Parathyroid adenoma (tissue), 2 donors: Measurements from ENCODE around the gene HOXA3.

Experiments used
- H2AFZ ChIP-seq: fragments of 300-600 bp; sonication (generic); one replicate; pipeline ENCODE4 v1.7.0; 2017; ENCODE audit warnings: antibody characterized with exemption, mild to moderate bottlenecking
- H3K27ac ChIP-seq: fragments of 300-600 bp; sonication (generic); one replicate; pipeline ENCODE4 v1.7.0; 2017
- H3K27me3 ChIP-seq: fragments of 300-600 bp; sonication (generic); one replicate; pipeline ENCODE4 v1.7.0; 2017; ENCODE audit warnings: low read length; ENCODE audit not compliant: control insufficient read depth, insufficient read depth
- H3K36me3 ChIP-seq: fragments of 300-600 bp; sonication (generic); one replicate; pipeline ENCODE4 v1.7.0; 2017; ENCODE audit warnings: low read length; ENCODE audit not compliant: control insufficient read depth, insufficient read depth
- H3K4me1 ChIP-seq: fragments of 300-600 bp; sonication (generic); one replicate; pipeline ENCODE4 v1.7.0; 2017; ENCODE audit warnings: control low read depth
- H3K4me2 ChIP-seq: fragments of 300-600 bp; sonication (generic); one replicate; pipeline ENCODE4 v1.7.0; 2017; ENCODE audit warnings: low read length
- H3K4me3 ChIP-seq: fragments of 300-600 bp; sonication (generic); one replicate; pipeline ENCODE4 v1.7.0; 2017; ENCODE audit warnings: low read depth, low read length
- H3K79me2 ChIP-seq: fragments of 300-600 bp; sonication (generic); one replicate; pipeline ENCODE4 v1.7.0; 2017; ENCODE audit warnings: control low read depth
- H3K9ac ChIP-seq: fragments of 300-600 bp; sonication (generic); one replicate; pipeline ENCODE4 v1.7.0; 2017; ENCODE audit warnings: mild to moderate bottlenecking
- H3K9me3 ChIP-seq: fragments of 300-600 bp; sonication (generic); one replicate; pipeline ENCODE4 v1.7.0; 2017; ENCODE audit warnings: low read length; ENCODE audit not compliant: control insufficient read depth
- CTCF ChIP-seq: fragments of 300-600 bp; sonication (generic); IDR thresholded peaks from one replicate; pipeline ENCODE4 v1.7.0; 2017; ENCODE audit warnings: antibody characterized with exemption, mild to moderate bottlenecking
- donor health status: primary hyperparathyroidism.

The HOXA3 gene

DNA sequence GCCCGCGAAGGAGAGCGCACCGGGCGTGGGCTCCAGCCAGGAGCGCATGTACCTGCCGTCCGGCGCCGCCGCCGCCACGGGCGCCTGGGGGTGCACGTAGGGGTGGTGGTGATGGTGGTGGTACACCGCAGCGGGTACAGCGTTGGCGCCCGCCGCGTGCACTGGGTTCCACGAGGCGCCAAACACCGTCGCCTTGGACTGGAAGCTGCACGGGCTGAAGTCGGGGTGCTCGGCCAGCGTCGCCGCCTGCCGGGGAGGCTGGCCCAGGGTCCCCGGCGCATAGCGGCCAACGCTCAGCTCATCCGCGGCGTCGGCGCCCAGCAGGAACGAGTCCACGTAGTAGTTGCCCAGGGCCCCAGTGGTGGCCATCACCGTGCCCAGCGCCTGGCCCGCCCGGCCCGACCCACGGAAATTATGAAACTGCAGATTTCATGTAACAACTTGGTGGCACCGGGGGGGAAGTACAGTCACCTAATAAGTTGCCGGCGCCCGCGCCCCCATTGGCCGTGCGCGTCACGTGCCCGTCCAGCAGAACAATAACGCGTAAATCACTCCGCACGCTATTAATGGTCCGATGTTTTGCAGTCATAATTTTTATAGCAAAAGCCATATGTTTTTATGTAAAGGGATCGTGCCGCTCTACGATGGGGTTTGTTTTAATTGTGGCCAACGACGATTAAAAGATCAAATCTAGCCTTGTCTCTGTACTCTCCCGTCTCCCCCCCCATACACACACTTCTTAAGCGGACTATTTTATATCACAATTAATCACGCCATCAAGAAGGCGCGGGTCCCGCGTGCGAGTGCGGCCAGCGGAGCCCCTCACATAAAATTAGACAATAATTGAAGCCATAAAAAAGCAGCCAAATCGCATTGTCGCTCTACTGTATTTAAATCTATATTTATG lies 13.0 kb upstream of the HOXA3 start, which contains the start of gene HOXA9:
HOXA9 (minus strand) TSS at position 449 of the 907 bp plus-strand sequence; CDS start at position 369, 80 bp downstream.
- H3K9me3 ChIP-seq = no peaks in the 10 kb centered on the region
- H3K4me2 ChIP-seq = no peak within 1 kb of the TSS
- peaks cover 44% of the 10 kb centered on the region for H3K27me3 ChIP-seq
- H3K79me2 ChIP-seq = no peaks in the 10 kb centered on the region
- H3K9ac ChIP-seq = no peak within 1 kb of the TSS
- H3K4me3 ChIP-seq = no peak within 1 kb of the TSS
- H3K36me3 ChIP-seq = no peaks in the 10 kb centered on the region
- H2AFZ ChIP-seq = peak within 1 kb of the TSS; percentile 45
- H3K27ac ChIP-seq = no peak within 1 kb of the TSS
- H3K4me1 ChIP-seq = no peaks in the 10 kb centered on the region
- TF ChIP-seq CTCF = no peak

- peak overlapping the region; percentile 45 for H2AFZ ChIP-seq
- no peaks in the 10 kb centered on the region for H3K36me3 ChIP-seq
- no peak overlapping the region for H3K27ac ChIP-seq
- no peaks in the 10 kb centered on the region for H3K79me2 ChIP-seq
- no peak overlapping the region for H3K4me2 ChIP-seq
- no peak overlapping the region for H3K9ac ChIP-seq
- H3K4me3 ChIP-seq = no peak overlapping the region
- peaks cover 47% of the 10 kb centered on the region for H3K27me3 ChIP-seq
- H3K4me1 ChIP-seq = no peaks in the 10 kb centered on the region
- no peak for TF ChIP-seq CTCF
- H3K9me3 ChIP-seq = no peaks in the 10 kb centered on the region
These were observed 12.1 kb upstream of the HOXA3 start for GRCh38 chr7:27164367-27165088.

DNA sequence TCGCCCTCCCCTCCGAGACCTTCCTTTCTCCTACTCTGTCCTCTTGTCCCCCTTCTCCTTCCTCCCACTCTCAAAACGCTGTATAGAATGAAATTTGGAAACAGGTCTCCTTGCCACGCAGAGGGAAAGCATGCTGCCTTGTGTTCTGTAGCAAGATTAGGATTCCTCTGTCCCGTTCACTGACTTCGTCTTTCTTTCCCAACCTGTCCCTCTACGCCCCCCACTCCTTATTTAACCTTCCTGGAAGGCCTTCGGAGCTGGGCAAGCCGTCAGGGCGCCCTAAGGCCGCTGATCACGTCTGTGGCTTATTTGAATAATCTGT lies 11.6 kb upstream of the HOXA3 start:
- no peak overlapping the region for H3K4me3 ChIP-seq
- H3K4me1 ChIP-seq = no peaks in the 10 kb centered on the region
- H3K27ac ChIP-seq = no peak overlapping the region
- no peak for TF ChIP-seq CTCF
- no peak overlapping the region for H2AFZ ChIP-seq
- no peak overlapping the region for H3K9ac ChIP-seq
- no peaks in the 10 kb centered on the region for H3K9me3 ChIP-seq
- H3K36me3 ChIP-seq = no peaks in the 10 kb centered on the region
- H3K79me2 ChIP-seq = no peaks in the 10 kb centered on the region
- peaks cover 46% of the 10 kb centered on the region for H3K27me3 ChIP-seq
- no peak overlapping the region for H3K4me2 ChIP-seq

GRCh38 chr7:27163288-27164044 lies 11.1 kb upstream of the HOXA3 start:
- H3K27me3 ChIP-seq = peaks cover 41% of the 10 kb centered on the region

More at GRCh38 chr7:27163288-27164044, 11.1 kb upstream of the HOXA3 start:
- no peak overlapping the region for H2AFZ ChIP-seq
- no peaks in the 10 kb centered on the region for H3K36me3 ChIP-seq
- H3K4me2 ChIP-seq = no peak overlapping the region
- TF ChIP-seq CTCF = no peak
- no peak overlapping the region for H3K4me3 ChIP-seq
- H3K79me2 ChIP-seq = no peaks in the 10 kb centered on the region
- H3K9me3 ChIP-seq = no peaks in the 10 kb centered on the region
- H3K9ac ChIP-seq = no peak overlapping the region
- H3K27ac ChIP-seq = no peak overlapping the region
- H3K4me1 ChIP-seq = no peaks in the 10 kb centered on the region
